ENCODE measurements around the gene NRAS.

NRAS gene

DNA sequence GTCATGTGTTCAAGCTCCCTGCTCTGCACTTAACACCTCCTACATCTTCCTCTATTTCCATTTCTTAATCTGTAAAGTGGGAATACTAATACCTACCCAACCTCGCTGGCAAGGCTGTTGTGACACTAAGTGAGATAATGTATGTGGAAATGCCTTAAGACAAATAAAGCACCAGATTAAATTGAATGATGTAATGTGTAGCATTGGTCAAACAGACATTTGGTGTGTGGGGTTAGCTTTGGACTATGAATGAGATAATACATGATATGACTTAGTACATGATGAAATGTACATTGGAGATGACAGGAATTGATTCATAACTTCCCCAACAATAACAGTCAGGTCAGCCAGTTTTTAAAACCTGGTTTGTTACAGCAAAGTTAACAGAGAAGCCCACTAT, 26.4 kb downstream of the NRAS start:
- Histone ChIP-seq H3K79me2 (ENCODE audit: control insufficient read depth, insufficient read depth, low read length) (no peaks in the 10 kb centered on the region), H3K4ac (ENCODE audit: low read depth, low read length) (no peak overlapping the region), H2BK15ac (replicated peaks; ENCODE audit: low read depth) (no peak overlapping the region), H3K56ac (ENCODE audit: low read length) (no peak overlapping the region), H3K27me3 (ENCODE audit: insufficient read depth, low read length, poor library complexity) (no peaks in the 10 kb centered on the region), H3K4me2 (ENCODE audit: low read length) (no peak overlapping the region), H3K23ac (ENCODE audit: low read length) (no peak overlapping the region), H3K18ac (ENCODE audit: low read length) (no peak overlapping the region), H2AK5ac (ENCODE audit: low read length) (no peak overlapping the region), H3K9ac (ENCODE audit: low read length) (no peak overlapping the region), H3K4me1 (ENCODE audit: control insufficient read depth, low read depth, low read length) (no peaks in the 10 kb centered on the region), H4K5ac (ENCODE audit: low read length) (no peak overlapping the region), H3K79me1 (ENCODE audit: low read length) (no peaks in the 10 kb centered on the region), H3K36me3 (ENCODE audit: control insufficient read depth, insufficient read depth, low read length) (no peaks in the 10 kb centered on the region), H4K8ac (ENCODE audit: low read depth, low read length) (no peak overlapping the region), H2BK5ac (ENCODE audit: low read length) (no peak overlapping the region), H3K27ac (ENCODE audit: low read depth, low read length) (no peak overlapping the region), H2BK120ac (ENCODE audit: low read depth, low read length) (no peak overlapping the region), H3K4me3 (ENCODE audit: low read length) (no peak overlapping the region)
- no CpG with 5 or more reads among the region's 1 CpG for WGBS (ENCODE audit: extremely low coverage, insufficient coverage, low lambda C conversion rate)
- DNase-seq = no peak

DNA sequence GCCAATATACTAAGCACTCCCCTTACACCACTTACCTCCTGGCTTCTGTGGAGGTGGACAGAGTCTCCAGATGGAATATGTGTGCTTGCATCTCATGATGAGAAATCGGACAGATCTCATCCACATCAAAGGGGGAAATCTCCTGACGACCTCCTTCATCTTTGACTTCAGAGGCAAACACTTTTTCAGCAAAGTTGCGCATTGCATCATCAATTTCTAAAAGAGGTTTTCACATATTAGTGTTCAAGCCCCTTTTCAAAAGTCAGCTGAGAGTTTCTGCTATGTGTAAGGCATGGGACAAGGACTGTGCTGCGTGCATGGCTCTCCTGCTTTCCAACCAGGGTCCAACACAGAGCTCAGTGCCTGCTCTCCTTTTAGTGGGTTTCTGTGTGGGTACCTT, 28.0 kb downstream of the NRAS start:
- no peaks in the 10 kb centered on the region for H3K79me2 ChIP-seq (ENCODE audit: control insufficient read depth, insufficient read depth, low read length)
- H3K4me2 ChIP-seq (ENCODE audit: low read length) = no peak overlapping the region
- no peak overlapping the region for H4K8ac ChIP-seq (ENCODE audit: low read depth, low read length)
- no peaks in the 10 kb centered on the region for H3K4me1 ChIP-seq (ENCODE audit: control insufficient read depth, low read depth, low read length)
- H3K27ac ChIP-seq (ENCODE audit: low read depth, low read length) = no peak overlapping the region
- no peak overlapping the region for H3K4me3 ChIP-seq (ENCODE audit: low read length)
- H3K9ac ChIP-seq (ENCODE audit: low read length) = no peak overlapping the region
- H2BK5ac ChIP-seq (ENCODE audit: low read length) = no peak overlapping the region
- no peak overlapping the region for H3K23ac ChIP-seq (ENCODE audit: low read length)
- no peak overlapping the region for H3K56ac ChIP-seq (ENCODE audit: low read length)
- H3K4ac ChIP-seq (ENCODE audit: low read depth, low read length) = no peak overlapping the region
- no peak overlapping the region for H2BK120ac ChIP-seq (ENCODE audit: low read depth, low read length)
- H3K18ac ChIP-seq (ENCODE audit: low read length) = no peak overlapping the region
- no peaks in the 10 kb centered on the region for H3K79me1 ChIP-seq (ENCODE audit: low read length)
- no peaks in the 10 kb centered on the region for H3K27me3 ChIP-seq (ENCODE audit: insufficient read depth, low read length, poor library complexity)
- no peaks in the 10 kb centered on the region for H3K36me3 ChIP-seq (ENCODE audit: control insufficient read depth, insufficient read depth, low read length)
- WGBS (ENCODE audit: extremely low coverage, insufficient coverage, low lambda C conversion rate) = no CpG with 5 or more reads among the region's 4 CpGs
- DNase-seq = no peak
- H2BK15ac ChIP-seq (replicated peaks; ENCODE audit: low read depth) = no peak overlapping the region
- H4K5ac ChIP-seq (ENCODE audit: low read length) = no peak overlapping the region
- H2AK5ac ChIP-seq (ENCODE audit: low read length) = no peak overlapping the region

DNA sequence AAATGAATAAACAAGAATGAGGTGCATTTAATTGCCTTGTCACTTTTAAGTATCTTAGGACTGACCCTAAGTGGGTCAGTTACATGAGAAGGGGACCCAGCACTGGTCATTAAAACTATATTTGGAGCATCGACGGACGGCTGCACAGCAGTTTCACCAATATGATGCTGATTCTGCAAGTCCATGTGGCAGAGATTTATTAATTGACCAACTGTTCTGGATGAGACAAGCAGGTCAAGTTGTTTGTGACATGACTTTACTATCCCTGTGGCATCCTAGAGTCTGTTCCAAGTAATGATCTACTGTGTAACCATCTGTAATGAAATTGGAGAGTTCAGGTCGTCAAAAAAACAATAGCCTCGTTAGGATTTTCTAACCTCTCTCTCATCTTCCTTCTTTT, 30.7 kb downstream of the NRAS start:
- Histone ChIP-seq H2BK15ac (replicated peaks; ENCODE audit: low read depth) (no peak overlapping the region), H3K4me1 (ENCODE audit: control insufficient read depth, low read depth, low read length) (no peaks in the 10 kb centered on the region)
- no CpG with 5 or more reads among the region's 5 CpGs for WGBS (ENCODE audit: extremely low coverage, insufficient coverage, low lambda C conversion rate)

DNA sequence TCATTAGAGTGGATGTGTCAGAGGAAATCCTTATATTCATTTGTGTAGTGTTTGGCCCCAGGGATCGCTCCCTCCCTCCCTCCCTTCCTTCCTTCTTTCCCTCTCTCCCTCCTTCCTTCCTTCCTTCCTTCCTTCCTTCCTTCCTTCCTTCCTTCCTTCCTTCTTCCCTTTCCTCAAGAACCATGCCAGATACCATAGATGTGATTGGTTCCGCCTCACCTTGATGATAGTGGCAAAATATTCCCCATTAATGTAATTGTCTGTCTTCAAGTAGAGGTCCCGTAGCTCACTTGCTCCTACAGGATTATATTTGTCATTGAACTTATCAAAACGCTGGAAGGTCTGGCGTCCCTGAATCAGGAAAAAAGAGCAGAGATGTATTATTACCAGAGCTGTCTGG, 38.9 kb downstream of the NRAS start:
- no peaks in the 10 kb centered on the region for H3K4me1 ChIP-seq (ENCODE audit: control insufficient read depth, low read depth, low read length)
- no peak overlapping the region for H2AK5ac ChIP-seq (ENCODE audit: low read length)
- no peaks in the 10 kb centered on the region for H3K79me1 ChIP-seq (ENCODE audit: low read length)
- no peak overlapping the region for H2BK15ac ChIP-seq (replicated peaks; ENCODE audit: low read depth)
- H3K23ac ChIP-seq (ENCODE audit: low read length) = no peak overlapping the region
- H3K4me2 ChIP-seq (ENCODE audit: low read length) = no peak overlapping the region
- WGBS (ENCODE audit: extremely low coverage, insufficient coverage, low lambda C conversion rate) = no CpG with 5 or more reads among the region's 5 CpGs
- DNase-seq = no peak
- no peak overlapping the region for H4K5ac ChIP-seq (ENCODE audit: low read length)
- no peak overlapping the region for H3K4ac ChIP-seq (ENCODE audit: low read depth, low read length)
- no peak overlapping the region for H3K9ac ChIP-seq (ENCODE audit: low read length)
- no peak overlapping the region for H2BK120ac ChIP-seq (ENCODE audit: low read depth, low read length)
- no peak overlapping the region for H3K4me3 ChIP-seq (ENCODE audit: low read length)
- no peak overlapping the region for H4K8ac ChIP-seq (ENCODE audit: low read depth, low read length)
- H3K56ac ChIP-seq (ENCODE audit: low read length) = no peak overlapping the region
- H3K36me3 ChIP-seq (ENCODE audit: control insufficient read depth, insufficient read depth, low read length) = no peaks in the 10 kb centered on the region
- H3K27ac ChIP-seq (ENCODE audit: low read depth, low read length) = no peak overlapping the region
- no peaks in the 10 kb centered on the region for H3K79me2 ChIP-seq (ENCODE audit: control insufficient read depth, insufficient read depth, low read length)
- no peak overlapping the region for H3K18ac ChIP-seq (ENCODE audit: low read length)
- no peak overlapping the region for H2BK5ac ChIP-seq (ENCODE audit: low read length)
- no peaks in the 10 kb centered on the region for H3K27me3 ChIP-seq (ENCODE audit: insufficient read depth, low read length, poor library complexity)

More for the DNA sequence above, 30.7 kb downstream of the NRAS start:
- no peak overlapping the region for H3K56ac ChIP-seq (ENCODE audit: low read length)
- no peak overlapping the region for H2BK120ac ChIP-seq (ENCODE audit: low read depth, low read length)
- no peak overlapping the region for H3K4ac ChIP-seq (ENCODE audit: low read depth, low read length)
- H3K9ac ChIP-seq (ENCODE audit: low read length) = no peak overlapping the region
- H3K36me3 ChIP-seq (ENCODE audit: control insufficient read depth, insufficient read depth, low read length) = no peaks in the 10 kb centered on the region
- no peak overlapping the region for H2BK5ac ChIP-seq (ENCODE audit: low read length)
- H3K27me3 ChIP-seq (ENCODE audit: insufficient read depth, low read length, poor library complexity) = no peaks in the 10 kb centered on the region
- H3K4me2 ChIP-seq (ENCODE audit: low read length) = no peak overlapping the region
- no peak overlapping the region for H3K4me3 ChIP-seq (ENCODE audit: low read length)
- no peaks in the 10 kb centered on the region for H3K79me1 ChIP-seq (ENCODE audit: low read length)
- no peak for DNase-seq
- no peak overlapping the region for H3K27ac ChIP-seq (ENCODE audit: low read depth, low read length)
- H4K5ac ChIP-seq (ENCODE audit: low read length) = no peak overlapping the region
- H3K23ac ChIP-seq (ENCODE audit: low read length) = no peak overlapping the region
- H3K18ac ChIP-seq (ENCODE audit: low read length) = no peak overlapping the region
- no peaks in the 10 kb centered on the region for H3K79me2 ChIP-seq (ENCODE audit: control insufficient read depth, insufficient read depth, low read length)
- no peak overlapping the region for H2AK5ac ChIP-seq (ENCODE audit: low read length)
- no peak overlapping the region for H4K8ac ChIP-seq (ENCODE audit: low read depth, low read length)

DNA sequence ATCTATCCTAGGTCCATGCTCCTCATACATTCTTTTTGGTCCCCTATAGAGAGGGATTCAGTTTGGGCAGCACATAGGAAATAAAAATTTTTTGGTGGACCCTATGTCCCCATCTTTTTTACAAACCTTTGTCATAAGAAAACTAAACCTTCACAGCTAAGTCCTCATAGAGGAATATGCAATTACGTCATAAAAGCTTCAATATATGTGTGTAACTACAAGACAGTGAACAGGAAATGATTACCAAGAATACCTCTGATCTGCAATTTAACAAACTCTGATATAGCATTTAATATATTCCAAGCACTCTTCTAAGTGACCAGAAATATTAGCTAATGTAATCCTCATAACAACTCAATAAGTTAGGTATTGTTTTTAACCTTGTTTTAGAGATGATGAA, 40.5 kb downstream of the NRAS start:
- Histone ChIP-seq H3K9ac (ENCODE audit: low read length) (no peak overlapping the region), H3K27me3 (ENCODE audit: insufficient read depth, low read length, poor library complexity) (no peaks in the 10 kb centered on the region), H3K79me2 (ENCODE audit: control insufficient read depth, insufficient read depth, low read length) (no peaks in the 10 kb centered on the region), H2BK5ac (ENCODE audit: low read length) (no peak overlapping the region), H3K36me3 (ENCODE audit: control insufficient read depth, insufficient read depth, low read length) (no peaks in the 10 kb centered on the region), H4K8ac (ENCODE audit: low read depth, low read length) (no peak overlapping the region), H2BK15ac (replicated peaks; ENCODE audit: low read depth) (no peak overlapping the region), H2BK120ac (ENCODE audit: low read depth, low read length) (no peak overlapping the region), H3K56ac (ENCODE audit: low read length) (no peak overlapping the region), H3K4ac (ENCODE audit: low read depth, low read length) (no peak overlapping the region), H4K5ac (ENCODE audit: low read length) (no peak overlapping the region), H3K4me3 (ENCODE audit: low read length) (no peak overlapping the region), H3K27ac (ENCODE audit: low read depth, low read length) (no peak overlapping the region), H3K4me2 (ENCODE audit: low read length) (no peak overlapping the region), H3K23ac (ENCODE audit: low read length) (no peak overlapping the region), H3K79me1 (ENCODE audit: low read length) (no peaks in the 10 kb centered on the region), H3K4me1 (ENCODE audit: control insufficient read depth, low read depth, low read length) (no peaks in the 10 kb centered on the region), H2AK5ac (ENCODE audit: low read length) (no peak overlapping the region), H3K18ac (ENCODE audit: low read length) (no peak overlapping the region)
- WGBS (ENCODE audit: extremely low coverage, insufficient coverage, low lambda C conversion rate) = no CpG with 5 or more reads among the region's 1 CpG
- no peak for DNase-seq

DNA sequence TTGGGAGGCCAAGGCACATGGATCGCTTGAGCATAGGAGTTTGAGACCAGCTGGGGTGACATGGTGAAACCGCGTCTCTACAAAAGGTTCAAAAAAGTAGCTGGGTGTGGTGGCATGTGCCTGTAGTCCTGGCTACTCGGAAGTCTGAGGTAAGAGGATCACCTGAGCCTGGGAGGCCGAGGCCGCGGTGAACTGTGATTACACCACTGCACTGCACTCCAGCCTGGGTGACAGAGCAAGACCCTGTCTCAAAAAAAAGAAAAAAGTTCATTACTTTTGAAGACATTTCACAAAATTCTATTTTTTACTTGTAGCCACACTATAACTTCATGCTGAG, 44.7 kb downstream of the NRAS start:
- no peak overlapping the region for H3K18ac ChIP-seq (ENCODE audit: low read length)
- no peak overlapping the region for H2AK5ac ChIP-seq (ENCODE audit: low read length)
- H3K23ac ChIP-seq (ENCODE audit: low read length) = no peak overlapping the region
- no peak overlapping the region for H2BK120ac ChIP-seq (ENCODE audit: low read depth, low read length)
- no peaks in the 10 kb centered on the region for H3K4me1 ChIP-seq (ENCODE audit: control insufficient read depth, low read depth, low read length)
- no peaks in the 10 kb centered on the region for H3K79me1 ChIP-seq (ENCODE audit: low read length)
- no peak overlapping the region for H3K4ac ChIP-seq (ENCODE audit: low read depth, low read length)
- no peak overlapping the region for H4K5ac ChIP-seq (ENCODE audit: low read length)
- H3K27ac ChIP-seq (ENCODE audit: low read depth, low read length) = no peak overlapping the region
- H3K36me3 ChIP-seq (ENCODE audit: control insufficient read depth, insufficient read depth, low read length) = no peaks in the 10 kb centered on the region
- H3K9ac ChIP-seq (ENCODE audit: low read length) = no peak overlapping the region
- WGBS (ENCODE audit: extremely low coverage, insufficient coverage, low lambda C conversion rate) = no CpG with 5 or more reads among the region's 7 CpGs
- H3K27me3 ChIP-seq (ENCODE audit: insufficient read depth, low read length, poor library complexity) = no peaks in the 10 kb centered on the region
- H3K56ac ChIP-seq (ENCODE audit: low read length) = no peak overlapping the region
- no peaks in the 10 kb centered on the region for H3K79me2 ChIP-seq (ENCODE audit: control insufficient read depth, insufficient read depth, low read length)
- no peak overlapping the region for H2BK15ac ChIP-seq (replicated peaks; ENCODE audit: low read depth)
- no peak for DNase-seq
- H2BK5ac ChIP-seq (ENCODE audit: low read length) = no peak overlapping the region
- H4K8ac ChIP-seq (ENCODE audit: low read depth, low read length) = no peak overlapping the region
- no peak overlapping the region for H3K4me2 ChIP-seq (ENCODE audit: low read length)
- H3K4me3 ChIP-seq (ENCODE audit: low read length) = no peak overlapping the region

All from mesendoderm (in vitro differentiated cells).